Stimulated activated CD4-positive, alpha-beta T cell treated with anti-CD3 and anti-CD28 coated beads, Interleukin-2, amount 100 ng/mL, for 4 hours (primary cell): ENCODE measurements around the gene ADARB2.
"Not testable (repeated sequence)": the region's sequence is repeated elsewhere in the genome, so short reads cannot be mapped to it uniquely, and the experiment has no call there.

Experiments
- DNase-seq: peaks from one replicate; pipeline ENCODE4 v3.0.0-alpha.2; 2020; ENCODE audit warnings: low read depth

The ADARB2 gene

DNA sequence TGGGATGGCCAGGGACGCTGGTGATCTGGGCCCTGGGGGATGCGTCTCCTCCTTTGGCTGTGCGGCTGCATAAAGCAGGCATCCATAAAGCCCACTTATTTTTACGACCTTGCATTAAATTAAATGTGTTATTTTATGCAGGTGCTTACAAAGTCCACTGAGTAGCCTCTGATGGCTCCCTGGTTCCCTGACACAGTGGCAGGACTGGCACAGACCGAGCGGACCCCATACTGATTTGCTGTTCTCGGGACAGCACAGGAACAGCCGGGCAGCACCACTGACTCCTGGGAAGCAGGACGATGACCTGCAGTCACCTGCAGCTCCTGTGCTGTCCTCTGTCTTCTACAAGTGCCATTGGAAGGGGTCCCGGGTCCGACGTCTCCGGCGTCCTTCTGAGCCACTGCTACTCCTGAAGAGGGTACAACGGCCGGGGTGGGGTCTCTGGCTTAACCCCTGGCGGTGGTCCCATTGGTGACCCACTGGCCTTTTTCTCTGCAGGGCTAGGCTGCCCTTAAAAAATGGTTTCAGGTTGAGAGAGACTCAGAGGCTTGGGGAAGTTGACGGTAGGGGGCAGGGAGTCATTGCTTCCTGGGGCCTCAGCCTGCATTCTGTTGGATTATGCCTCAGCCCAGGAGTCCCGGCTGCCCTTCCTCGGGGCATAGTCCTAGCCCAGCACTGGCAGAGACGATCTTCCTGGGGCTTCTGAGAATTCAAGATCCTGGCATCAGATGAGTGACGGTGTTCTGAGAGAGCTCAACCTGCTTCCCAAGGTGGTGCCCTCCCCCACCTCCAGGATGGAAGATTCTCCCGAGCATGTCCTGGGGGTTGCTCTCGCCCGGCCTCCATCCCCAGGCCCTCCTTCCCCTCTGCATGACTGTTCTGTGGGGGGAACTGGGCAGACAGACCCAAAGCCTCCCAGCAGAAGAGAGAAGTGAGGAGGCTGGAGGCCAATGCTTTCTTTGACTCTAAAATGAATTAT lies 330.1 kb downstream of the ADARB2 start:
- DNase-seq: no peak

DNA sequence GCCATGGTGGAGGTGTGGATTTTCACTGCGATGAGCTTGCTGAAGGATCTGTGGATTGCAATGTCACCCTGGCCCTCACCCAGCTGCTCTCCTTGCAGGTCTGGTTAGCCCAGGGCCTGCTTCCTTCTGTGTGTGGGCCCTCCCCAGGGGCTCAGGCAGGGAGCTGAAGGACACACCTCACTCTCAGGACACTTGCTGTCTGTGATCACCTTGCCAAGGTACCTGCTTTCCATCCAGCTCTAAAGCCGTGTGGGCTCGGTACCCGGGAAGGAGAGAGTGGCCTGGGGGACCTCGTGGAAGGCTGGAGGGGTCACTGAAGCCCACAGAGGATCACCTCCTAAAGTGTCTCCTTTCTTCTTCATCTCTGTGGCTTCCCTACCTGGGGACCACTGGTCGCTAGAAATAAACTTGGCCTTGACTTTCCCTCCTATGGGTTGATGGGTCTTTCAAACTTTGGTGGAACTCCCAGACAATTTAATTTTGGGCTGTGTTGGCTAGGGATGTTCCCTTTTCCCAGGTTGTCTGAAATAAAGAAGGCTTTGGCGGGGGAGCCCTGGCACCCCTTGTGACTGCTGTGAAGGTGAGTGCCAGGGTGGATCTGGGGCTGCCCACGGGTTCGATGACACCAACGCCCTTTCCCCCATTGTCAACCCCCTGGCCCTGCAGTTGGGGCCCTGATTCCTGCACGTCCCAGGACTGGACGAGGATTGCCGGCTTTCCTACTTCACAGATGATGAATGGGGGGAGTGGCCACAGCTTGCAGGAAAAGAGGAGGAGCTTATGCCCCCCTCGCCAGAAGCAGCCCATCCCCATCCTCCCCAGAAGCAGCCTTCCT lies 331.0 kb downstream of the ADARB2 start:
- DNase-seq: no peak

DNA sequence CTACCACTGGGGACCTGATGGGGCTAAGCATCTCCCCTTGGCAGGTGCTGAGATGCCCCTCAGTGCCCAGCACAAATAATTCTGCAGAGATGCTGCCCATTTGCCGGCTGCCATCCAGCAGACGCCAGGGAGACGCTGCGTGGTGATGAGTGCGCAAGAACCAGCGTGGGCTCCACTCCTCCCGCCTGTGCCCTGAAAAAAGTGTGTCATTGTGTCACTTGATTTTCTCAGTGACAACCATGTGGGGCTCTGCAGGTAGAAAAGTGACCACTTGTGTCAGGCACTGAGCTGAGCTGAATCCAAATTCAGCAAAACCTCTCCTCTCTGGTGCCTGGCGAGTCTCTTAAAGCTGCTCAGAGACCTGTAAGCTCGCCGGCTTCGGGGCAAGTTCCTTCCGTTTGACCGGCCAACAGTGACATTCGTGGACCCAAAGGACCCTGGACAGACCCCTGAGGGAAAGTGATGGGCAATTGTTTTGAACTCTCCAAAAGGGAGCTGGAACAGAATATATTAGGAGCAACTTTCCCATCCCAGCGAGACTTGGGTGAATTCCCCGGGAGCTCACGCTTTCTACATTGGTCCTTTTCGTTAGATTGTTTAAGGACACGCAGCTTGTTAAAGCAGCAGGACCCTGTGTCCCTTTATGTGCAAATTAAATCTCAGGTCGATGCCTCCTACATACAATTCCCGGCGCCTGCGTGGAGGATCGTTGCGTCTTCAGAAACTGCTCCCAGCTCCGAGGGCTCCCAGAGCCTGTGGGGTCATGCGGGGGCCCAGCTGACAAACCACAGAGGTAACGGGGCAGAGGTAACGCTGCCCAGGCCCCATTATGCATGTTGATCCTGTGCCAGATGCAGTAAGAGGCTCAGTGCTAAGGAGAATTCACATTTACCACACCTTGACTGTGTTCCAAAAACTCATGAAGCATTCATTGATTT lies 332.7 kb downstream of the ADARB2 start:
- no peak for DNase-seq

DNA sequence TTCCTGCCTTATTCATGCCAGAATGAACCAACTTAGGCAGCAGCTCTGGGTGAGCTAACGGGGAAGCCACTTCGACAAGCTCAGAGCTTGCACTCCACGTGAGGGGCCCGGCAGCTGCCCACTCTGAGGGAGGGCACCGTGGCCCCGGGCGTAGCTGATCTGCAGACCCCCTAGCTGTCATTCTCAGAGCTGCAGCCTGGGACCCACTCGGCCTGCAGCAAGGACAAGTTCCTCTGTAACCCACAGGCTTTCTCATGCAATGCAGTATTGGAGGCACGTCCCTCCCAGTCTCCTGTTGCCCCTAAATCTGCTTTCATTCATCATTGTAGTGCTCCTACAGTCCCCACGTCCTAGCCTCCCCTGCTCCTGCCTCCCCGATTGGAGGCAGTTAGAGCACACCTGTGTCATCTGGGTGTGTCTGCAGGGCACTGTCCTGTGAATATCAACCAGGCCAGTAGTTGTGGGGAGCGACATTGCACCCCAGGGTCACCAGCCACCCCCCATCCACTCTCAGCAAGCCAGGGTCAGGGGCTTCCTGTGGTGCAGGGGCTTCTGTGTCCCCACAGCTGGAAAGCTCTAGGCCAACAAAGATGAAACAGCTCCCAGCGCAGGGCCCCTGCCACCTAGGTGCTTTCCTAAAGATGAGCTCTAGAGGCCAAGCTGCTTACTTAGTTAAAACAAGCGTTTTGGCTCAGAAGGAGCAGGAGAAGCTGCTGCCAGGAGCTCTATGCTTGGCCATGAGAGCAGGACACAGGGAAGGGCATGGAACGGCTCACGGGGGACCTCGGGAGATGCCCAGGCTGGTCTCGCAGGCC lies 333.6 kb downstream of the ADARB2 start:
- no peak for DNase-seq

DNA sequence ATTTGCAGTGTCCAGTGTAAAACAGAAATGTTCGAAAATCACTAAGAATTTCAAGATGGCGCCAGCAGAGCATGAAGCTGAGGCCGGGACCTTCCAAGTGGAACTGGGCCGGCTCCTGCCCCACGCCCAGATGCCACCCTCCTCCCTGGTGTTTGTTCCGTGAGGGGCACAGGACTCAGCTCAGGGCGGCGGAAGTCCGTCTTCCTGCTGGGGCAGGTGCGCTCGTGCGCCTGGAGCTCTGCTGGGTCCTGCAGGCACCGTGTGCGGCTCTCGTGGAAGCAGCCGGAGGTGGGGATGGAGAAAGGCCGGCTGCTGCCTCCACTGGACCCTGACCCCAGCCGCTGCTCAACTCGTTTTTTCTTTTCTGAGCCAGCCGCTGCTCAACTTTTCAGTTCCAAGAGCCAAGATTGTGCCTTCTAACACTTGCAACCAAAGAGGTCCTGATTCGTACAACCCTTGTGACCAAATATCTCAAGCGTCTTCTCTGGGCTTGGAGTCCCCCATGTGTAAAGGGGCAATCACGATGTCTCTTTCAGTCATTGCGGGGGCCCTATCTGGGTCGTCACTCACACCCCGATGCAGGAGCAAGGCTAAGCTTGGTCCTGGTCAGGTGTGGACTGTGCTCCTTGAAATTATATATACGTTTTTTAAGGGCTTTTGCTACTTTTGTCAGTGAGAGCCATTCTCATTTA lies 334.4 kb downstream of the ADARB2 start:
- DNase-seq: no peak

DNA sequence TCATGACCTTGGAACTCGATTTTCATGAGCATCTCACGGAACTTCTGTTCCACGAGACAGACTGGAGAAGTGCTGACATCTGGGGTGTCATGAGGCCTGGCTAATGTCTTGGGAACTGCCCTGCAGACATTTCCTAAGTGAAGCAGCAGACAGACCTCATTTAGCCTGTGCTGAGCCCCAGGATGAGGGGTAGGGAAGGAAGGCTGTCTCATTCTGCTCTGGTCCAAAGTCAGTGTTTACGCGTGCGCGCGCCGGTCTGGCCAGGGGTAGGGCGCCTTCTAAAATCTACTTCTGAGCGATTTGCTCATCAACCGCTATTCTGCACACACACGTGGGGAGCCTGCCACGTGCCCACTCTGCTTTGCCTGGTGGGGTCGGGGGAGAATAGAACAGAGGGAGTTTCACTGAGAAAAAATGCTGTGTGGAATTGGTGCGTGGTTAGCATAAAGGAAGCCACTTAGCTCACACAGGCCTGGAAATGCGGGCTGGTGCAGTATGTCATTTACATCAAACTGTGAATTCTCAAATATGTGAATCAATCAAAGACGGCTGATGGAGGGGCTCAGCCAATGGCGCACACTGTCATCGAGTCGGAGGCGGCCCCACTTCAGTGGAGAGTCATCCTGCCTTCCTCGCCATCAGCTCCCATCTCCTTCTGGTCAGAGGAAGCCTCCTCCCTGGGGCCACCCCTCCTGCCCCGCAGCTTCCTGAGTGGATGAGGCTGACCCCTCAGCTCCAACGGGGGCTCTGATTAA lies 335.1 kb downstream of the ADARB2 start:
- no peak for DNase-seq

DNA sequence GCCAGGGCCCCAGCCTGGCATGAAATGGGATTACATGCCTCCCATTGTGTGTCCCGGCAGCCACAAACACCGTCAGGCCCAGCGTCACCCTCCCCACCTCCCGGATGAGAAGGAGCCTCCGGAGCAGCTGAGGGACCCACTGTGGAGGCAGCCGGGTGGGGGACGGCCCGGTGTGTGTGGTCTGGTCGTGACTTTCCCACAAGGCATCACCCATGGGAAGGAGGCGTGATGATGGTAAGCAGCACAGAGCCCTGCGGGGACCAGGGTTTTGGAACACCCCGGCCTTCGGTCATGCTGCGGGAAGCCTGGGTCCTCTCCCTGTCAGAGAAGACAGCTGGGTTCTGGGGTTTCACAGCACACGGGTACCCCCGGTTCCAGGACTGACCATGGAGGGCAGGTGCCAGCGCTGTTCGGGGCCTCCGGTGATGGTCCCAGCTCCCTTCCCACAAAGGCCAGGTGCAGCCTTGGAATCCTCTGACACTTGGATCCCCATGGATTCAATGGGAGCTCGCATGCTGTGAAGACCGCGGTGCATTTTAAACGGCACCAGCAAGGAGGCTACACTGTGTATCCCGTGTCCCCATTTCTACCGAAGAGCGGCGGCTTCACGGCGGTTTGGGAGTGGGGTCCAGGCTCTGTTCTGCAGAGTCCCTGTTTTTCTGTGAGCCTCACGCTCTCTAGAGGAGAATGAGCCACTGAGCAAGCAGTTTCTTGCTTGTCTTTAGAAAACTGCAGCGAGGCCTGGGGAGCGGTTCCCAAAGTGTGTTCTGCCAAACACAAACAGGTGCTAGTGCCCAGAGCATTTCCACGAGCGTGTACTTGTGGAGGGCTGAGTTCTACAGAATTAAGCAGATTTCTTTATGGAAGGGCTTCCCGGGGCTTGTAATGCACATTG lies 336.0 kb downstream of the ADARB2 start:
- no peak for DNase-seq

DNA sequence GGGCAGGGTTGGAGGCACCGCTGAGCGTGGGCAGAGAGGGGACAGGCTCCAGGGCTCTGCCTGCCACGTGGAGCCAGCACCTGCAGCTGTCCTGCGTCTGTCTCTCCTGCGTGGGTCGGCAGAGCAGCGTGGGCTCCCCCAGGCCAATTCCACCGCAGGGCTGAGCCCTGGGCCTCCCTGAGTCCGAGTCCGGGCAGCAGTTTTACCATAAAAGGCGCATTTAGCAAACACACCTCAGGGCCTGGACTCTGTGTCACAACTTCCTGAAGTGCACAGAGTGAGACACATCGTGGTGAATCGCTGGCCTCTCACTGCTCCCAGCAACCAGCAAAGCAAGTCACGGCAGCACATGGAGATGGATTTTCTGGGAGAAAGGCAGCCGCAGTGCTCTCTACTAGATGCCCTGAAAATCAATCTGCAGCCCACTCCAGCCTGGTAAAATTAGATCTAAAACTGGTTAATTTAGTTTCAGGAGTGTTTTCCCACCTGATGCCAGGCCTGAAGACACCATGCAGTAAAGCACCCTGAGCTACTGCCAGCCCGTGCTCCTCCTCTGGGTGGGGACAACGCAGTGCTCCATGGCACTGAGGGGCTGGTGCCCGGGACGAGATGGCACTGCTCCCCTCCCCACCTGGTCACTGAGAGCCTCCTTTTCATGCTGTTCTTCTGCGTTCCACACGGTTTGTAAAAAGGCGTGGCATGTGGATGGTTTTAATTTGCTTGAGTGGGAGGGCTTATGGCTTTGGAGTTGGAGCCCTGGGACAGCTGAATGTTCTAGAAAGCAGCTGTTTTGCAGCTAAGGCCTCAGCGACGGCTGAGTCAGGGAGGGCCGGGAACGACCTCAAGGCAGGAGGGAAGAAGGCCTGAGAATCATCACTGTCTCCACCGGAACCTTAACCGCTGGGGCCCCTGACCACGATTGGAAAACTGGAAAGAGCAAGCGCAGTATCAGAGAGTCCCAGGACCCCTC lies 336.9 kb downstream of the ADARB2 start:
- DNase-seq: no peak

DNA sequence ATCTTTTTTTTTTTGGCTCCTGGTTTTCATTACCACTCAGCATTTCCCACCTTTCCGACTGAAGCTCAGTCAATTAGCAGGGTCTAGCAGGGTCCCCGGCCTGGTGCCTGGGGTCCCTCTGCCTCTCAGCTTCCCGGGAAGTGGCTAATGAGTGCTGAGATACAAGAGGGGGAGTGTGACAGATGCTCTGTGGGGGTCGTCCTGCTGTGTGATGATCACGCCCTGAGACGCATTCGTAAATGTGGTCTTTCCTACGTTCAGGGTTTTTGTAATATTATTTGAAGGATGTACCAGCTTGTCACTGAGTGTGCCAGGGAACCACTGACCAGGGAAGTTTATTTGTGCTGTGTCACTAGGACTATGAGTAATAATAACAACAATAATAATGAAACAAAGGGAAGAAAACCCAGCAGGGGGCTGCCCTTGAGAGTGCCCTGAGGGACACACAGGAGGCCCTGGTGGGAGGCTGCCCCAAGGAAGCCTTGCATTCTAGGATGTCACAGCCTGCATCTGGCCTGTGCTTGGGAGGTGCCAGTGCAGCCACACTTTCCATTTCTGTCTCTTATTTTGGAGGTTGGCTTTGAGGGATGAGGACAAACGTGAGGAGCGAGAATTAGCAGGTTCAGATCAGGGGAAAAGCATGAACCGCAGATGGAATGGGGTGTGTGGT lies 337.8 kb downstream of the ADARB2 start:
- DNase-seq: no peak

DNA sequence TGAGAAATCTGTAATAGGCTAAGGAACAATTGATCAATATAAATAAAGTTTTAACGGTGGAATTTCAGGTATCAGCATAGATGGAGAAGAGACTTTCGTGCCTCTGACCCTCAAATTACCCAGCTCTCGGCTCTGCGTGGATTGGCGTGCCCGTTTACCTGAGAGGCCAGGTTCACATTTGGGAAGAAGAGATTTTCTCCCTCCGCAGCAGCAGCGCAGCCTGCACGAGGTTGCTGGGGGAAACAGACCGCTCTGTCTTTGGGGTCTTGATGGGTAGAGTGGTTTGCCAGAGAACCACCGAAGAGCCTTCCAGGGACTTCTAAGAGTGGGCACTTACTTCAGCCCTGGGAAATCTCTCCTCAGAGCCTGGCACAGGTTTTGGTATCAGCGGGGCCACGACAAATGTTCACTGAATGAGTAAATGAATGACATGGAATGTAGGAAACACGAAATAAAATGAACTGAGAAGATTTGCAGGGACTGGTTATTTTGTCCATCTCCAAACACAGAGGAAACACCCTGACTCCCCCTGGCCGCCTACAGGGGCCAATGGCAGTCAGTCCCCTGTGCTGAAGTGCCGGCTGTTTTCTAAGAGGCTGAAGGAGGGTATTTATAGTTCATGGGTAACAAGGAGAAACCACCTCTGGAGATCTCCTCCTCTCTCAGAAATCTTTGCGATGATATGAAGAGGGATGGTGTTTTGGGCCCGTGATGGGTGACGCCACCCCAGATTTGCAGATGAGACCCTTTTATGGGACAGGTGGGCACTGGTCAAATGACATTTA lies 338.5 kb downstream of the ADARB2 start:
- DNase-seq: no peak

DNA sequence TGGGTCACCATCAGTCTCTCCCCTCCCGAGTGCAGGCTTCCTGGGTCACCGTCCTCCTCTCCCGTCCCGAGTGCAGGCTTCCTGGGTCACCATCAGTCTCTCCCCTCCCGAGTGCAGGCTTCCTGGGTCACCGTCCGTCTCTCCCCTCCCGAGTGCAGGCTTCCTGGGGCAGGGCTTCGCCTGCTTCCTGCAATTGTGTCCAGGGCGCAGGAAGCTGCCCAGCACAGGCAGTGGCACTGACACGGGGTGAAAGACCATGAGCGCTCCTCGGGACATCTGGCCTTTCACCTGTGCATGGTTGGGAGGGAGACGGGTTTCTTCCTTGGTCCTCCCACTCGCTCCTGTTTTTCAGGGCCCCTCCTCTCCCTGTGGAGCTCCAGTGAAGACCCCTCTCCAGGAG lies 339.2 kb downstream of the ADARB2 start:
- not testable (repeated sequence) for DNase-seq

DNA sequence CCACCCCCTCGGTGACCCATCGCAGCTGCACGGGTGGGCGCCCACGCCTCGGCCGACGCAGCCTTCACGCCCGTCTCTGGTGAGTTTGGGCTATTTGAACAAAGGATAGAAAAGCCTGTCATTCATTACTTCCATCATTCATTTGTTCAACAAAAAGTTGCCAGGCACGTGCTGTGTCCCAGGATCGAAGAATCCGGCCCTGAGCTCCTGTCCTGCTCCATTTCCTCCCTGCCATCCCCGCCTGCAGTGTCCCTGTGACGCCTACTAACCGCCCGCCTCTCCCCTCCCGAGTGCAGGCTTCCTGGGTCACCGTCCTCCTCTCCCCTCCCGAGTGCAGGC lies 341.1 kb downstream of the ADARB2 start:
- no peak for DNase-seq

DNA sequence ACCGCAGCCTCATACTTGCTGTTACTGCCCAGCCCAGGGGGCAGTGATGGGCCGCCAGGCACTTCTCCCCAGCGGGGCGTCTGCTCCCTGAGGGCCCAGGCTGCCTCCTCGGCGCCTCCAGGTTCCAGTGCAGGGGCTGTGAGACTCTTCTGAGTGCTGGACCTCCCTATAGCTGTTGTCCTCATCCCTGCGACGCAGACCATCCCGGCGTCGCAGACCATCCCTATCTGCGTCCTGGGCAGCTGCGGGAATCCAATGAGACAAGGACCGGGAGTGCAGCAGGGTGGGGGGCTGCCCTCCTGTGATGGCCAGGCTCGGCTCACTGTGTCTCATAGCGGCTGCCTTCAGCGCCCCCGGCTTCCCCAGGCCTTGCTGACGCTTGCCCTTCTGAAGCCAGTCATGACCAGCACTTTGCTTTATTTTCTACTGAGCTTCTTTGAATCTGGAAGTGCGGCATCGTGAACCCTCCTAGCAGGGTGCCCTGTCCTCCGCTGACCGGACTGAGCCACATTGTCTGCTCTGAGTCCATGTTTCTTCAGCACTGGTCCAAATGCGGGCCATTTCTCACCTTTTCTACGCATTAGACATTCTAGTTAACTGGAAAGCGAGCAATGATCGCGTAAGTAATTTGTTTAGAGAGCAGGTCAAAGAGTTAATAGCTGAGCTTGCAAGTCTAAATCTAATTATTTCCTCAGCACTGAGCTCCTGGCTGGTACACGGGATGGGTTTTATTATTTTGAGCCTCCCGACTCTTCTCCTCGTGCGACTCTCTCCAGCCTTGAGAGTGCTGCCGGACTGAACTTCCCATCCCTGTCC lies 341.6 kb downstream of the ADARB2 start:
- no peak for DNase-seq

DNA sequence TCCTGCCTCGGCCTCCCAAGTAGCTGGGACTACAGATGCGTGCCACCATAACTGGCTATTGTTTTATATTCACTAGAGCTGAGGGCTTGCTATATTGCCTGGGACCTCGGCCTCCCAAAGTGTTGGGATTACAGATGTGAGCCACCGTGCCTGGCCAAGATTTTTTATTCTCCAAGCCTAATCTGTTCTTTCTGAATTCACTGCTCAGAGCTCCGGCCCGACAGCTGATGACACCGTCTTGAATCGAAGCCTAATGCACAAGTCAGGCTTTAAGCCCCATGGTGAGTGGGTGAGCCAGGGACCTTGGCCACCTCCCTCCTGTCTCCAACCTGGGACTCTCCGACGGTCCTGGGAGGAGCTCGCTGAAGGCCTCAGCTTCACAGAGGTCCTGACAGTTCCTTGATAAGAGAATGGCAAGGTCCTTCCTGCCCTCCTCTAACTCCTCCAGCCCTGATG lies 342.3 kb downstream of the ADARB2 start:
- DNase-seq: no peak
